H1 (cell line): Measurements from ENCODE around the gene ARHGAP15. TPM values are rescaled to one million over a fixed set of nuclear protein-coding genes. Genes with fewer than 3 reads are reported as not detected.

Experiments used
- CTCF ChIA-PET: fragments of 300-600 bp; sonication (Branson Sonifier 250); formaldehyde crosslinking; loops from one replicate; lab custom pipeline; 2021; ENCODE audit not compliant: partially characterized antibody; lab: Charles Lee
- POLR2A ChIA-PET: fragments of 300-600 bp; sonication (Branson Sonifier 250); formaldehyde crosslinking; loops from one replicate; lab custom pipeline; 2021; ENCODE audit warnings: inconsistent platforms; ENCODE audit not compliant: partially characterized antibody; lab: Charles Lee
- DNase-seq, 2 experiments: peaks; one replicate each; pipeline versions ENCODE4 v3.0.0 to v3.0.0-alpha.2; 2010 to 2022; ENCODE audit warnings: low spot score in 2 of 2, low read depth in 1 of 2, mixed read lengths in 1 of 2
- FAIRE-seq: peaks from 2 replicates; lab custom pipeline; 2011; peaks lifted over from hg19 to GRCh38; lab: Jason Lieb, UNC
- H2AFZ ChIP-seq: 2 replicates; pipeline ENCODE4 v1.8.1; 2012; ENCODE audit warnings: low read length, inconsistent platforms
- H2AK5ac ChIP-seq: 2 replicates; pipeline ENCODE4 v1.6.1; 2013; ENCODE audit warnings: low read depth, low read length
- H2BK120ac ChIP-seq: replicated peaks from 2 replicates; pipeline ENCODE3; 2013; ENCODE audit warnings: low read depth, low read length, inconsistent platforms
- H2BK12ac ChIP-seq: 2 replicates; pipeline ENCODE4 v1.6.1; 2013; ENCODE audit warnings: low read depth, low read length
- H2BK15ac ChIP-seq: 2 replicates; pipeline ENCODE4 v1.6.1; 2013; ENCODE audit warnings: low read length
- H2BK20ac ChIP-seq: 2 replicates; pipeline ENCODE4 v1.6.1; 2013; ENCODE audit warnings: low read length
- H2BK5ac ChIP-seq: 2 replicates; pipeline ENCODE4 v1.6.1; 2013; ENCODE audit warnings: low read depth, low read length
- H3K14ac ChIP-seq: 2 replicates; pipeline ENCODE4 v1.6.1; 2013; ENCODE audit warnings: inconsistent platforms; ENCODE audit not compliant: insufficient read length
- H3K18ac ChIP-seq: 2 replicates; pipeline ENCODE4 v1.6.1; 2013; ENCODE audit warnings: low read length; ENCODE audit errors: extremely low read depth
- H3K23ac ChIP-seq: 2 replicates; pipeline ENCODE4 v1.6.1; 2013; ENCODE audit warnings: inconsistent platforms; ENCODE audit not compliant: insufficient read length
- H3K23me2 ChIP-seq: 2 replicates; pipeline ENCODE4 v1.6.1; 2013; ENCODE audit warnings: low read depth, low read length
- H3K27ac ChIP-seq: 2 replicates; pipeline ENCODE4 v1.6.1; 2011; ENCODE audit warnings: low read depth, low read length, inconsistent platforms
- H3K27me3 ChIP-seq, 4 experiments: replicated peaks in 1 of 4; 1 replicate in 1 of 4; 2 replicates in 3 of 4; pipeline versions ENCODE4 v1.6.1 to v1.8.1; 2011 to 2013; ENCODE audit warnings: low read length in 3 of 4, mild to moderate bottlenecking in 3 of 4, inconsistent platforms in 2 of 4, mixed read lengths in 2 of 4, moderate library complexity in 1 of 4; ENCODE audit not compliant: control insufficient read depth in 3 of 4, insufficient read depth in 3 of 4; ENCODE audit errors: extremely low read depth in 1 of 4
- H3K36me3 ChIP-seq, 4 experiments: 2 replicates each; pipeline versions ENCODE4 v1.6.1 to v1.8.1; 2011 to 2013; ENCODE audit warnings: mild to moderate bottlenecking in 4 of 4, low read length in 3 of 4, moderate library complexity in 2 of 4, control low read depth in 1 of 4, inconsistent platforms in 1 of 4; ENCODE audit not compliant: insufficient read depth in 4 of 4, control insufficient read depth in 2 of 4
- H3K4ac ChIP-seq: replicated peaks from 2 replicates; pipeline ENCODE3; 2013; ENCODE audit warnings: low read length, low read depth, mixed read lengths, inconsistent platforms; ENCODE audit not compliant: insufficient read length
- H3K4me1 ChIP-seq, 4 experiments: replicated peaks in 1 of 4; 1 replicate in 1 of 4; 2 replicates in 3 of 4; pipeline versions ENCODE4 v1.6.1 to v1.8.1; 2011 to 2013; ENCODE audit warnings: low read length in 3 of 4, inconsistent platforms in 2 of 4, mixed read lengths in 1 of 4; ENCODE audit not compliant: insufficient read depth in 4 of 4, control insufficient read depth in 3 of 4
- H3K4me2 ChIP-seq, 2 experiments: 2 replicates each; pipeline versions ENCODE4 v1.6.1 to v1.8.1; 2011 to 2013; ENCODE audit warnings: low read depth in 2 of 2, low read length in 2 of 2, control low read depth in 1 of 2, inconsistent platforms in 1 of 2, mild to moderate bottlenecking in 1 of 2; ENCODE audit not compliant: insufficient read depth in 1 of 2
- H3K4me3 ChIP-seq, 4 experiments: fragments of 200-600, 300-600 bp in 1 of 4; sonication (generic), shearing (Covaris generic), sonication (Bioruptor Twin) in 1 of 4; 2 replicates each; pipeline versions ENCODE4 v1.5.1 to v1.8.1; 2011 to 2016; ENCODE audit warnings: low read length in 4 of 4, low read depth in 3 of 4, control low read depth in 2 of 4, inconsistent platforms in 2 of 4, mild to moderate bottlenecking in 2 of 4, mixed read lengths in 1 of 4, moderate library complexity in 1 of 4; ENCODE audit not compliant: insufficient read depth in 2 of 4; ENCODE audit errors: extremely low read depth in 1 of 4
- H3K56ac ChIP-seq: replicated peaks from 2 replicates; pipeline ENCODE3; 2013; ENCODE audit warnings: low read depth, mild to moderate bottlenecking, mixed read lengths, low read length, inconsistent platforms; ENCODE audit not compliant: insufficient read length
- H3K79me1 ChIP-seq: 2 replicates; pipeline ENCODE4 v1.6.1; 2013; ENCODE audit warnings: low read depth, low read length, control low read depth
- H3K79me2 ChIP-seq, 2 experiments: 2 replicates each; pipeline versions ENCODE4 v1.6.1 to v1.8.1; 2012 to 2013; ENCODE audit warnings: low read length in 2 of 2, mild to moderate bottlenecking in 2 of 2, inconsistent platforms in 1 of 2; ENCODE audit not compliant: insufficient read depth in 2 of 2, control insufficient read depth in 1 of 2
- H3K9ac ChIP-seq, 4 experiments: replicated peaks in 1 of 4; 1 replicate in 1 of 4; 2 replicates in 3 of 4; pipeline versions ENCODE4 v1.6.1 to v1.8.1; 2011 to 2013; ENCODE audit warnings: low read depth in 3 of 4, low read length in 3 of 4, control low read depth in 2 of 4, mild to moderate bottlenecking in 2 of 4, moderate library complexity in 2 of 4, inconsistent platforms in 1 of 4; ENCODE audit errors: extremely low read depth in 1 of 4
- H3K9me3 ChIP-seq, 2 experiments: 2 replicates each; pipeline versions ENCODE4 v1.6.1 to v1.8.1; 2012 to 2013; ENCODE audit warnings: mild to moderate bottlenecking in 2 of 2, moderate library complexity in 2 of 2, control low read depth in 1 of 2, inconsistent platforms in 1 of 2, low read depth in 1 of 2, low read length in 1 of 2, mixed read lengths in 1 of 2; ENCODE audit not compliant: insufficient read depth in 2 of 2
- H4K20me1 ChIP-seq, 2 experiments: replicated peaks in 1 of 2; 2 replicates each; pipeline versions ENCODE3 to v1.8.1; 2011 to 2013; ENCODE audit warnings: inconsistent platforms in 2 of 2, low read length in 2 of 2, mild to moderate bottlenecking in 1 of 2; ENCODE audit not compliant: insufficient read depth in 2 of 2, control insufficient read depth in 1 of 2
- H4K5ac ChIP-seq: 2 replicates; pipeline ENCODE4 v1.6.1; 2013; ENCODE audit warnings: low read length, low read depth, mixed read lengths, inconsistent platforms; ENCODE audit not compliant: insufficient read length
- H4K8ac ChIP-seq: 2 replicates; pipeline ENCODE4 v1.8.0; 2013; ENCODE audit warnings: mild to moderate bottlenecking, moderate library complexity, low read length, inconsistent platforms; ENCODE audit not compliant: insufficient read depth; ENCODE audit errors: extremely low read depth
- H4K91ac ChIP-seq: replicated peaks from 2 replicates; pipeline ENCODE3; 2013; ENCODE audit warnings: low read length, mixed read lengths, inconsistent platforms; ENCODE audit not compliant: insufficient read length
- KDM5A ChIP-seq: fragments of 200-600 bp; IDR thresholded peaks from 2 replicates; pipeline ENCODE4 v1.7.1; 2012; ENCODE audit warnings: mild to moderate bottlenecking, low read length, inconsistent platforms, mixed read lengths
- RAD21 ChIP-seq, 2 experiments: IDR thresholded peaks in 1 of 2; conservative IDR thresholded peaks in 1 of 2; 2 replicates each; pipeline ENCODE4 v1.6.1; 2011; ENCODE audit warnings: low read depth in 2 of 2, low read length in 2 of 2, improper control_type of control experiment in 1 of 2, inconsistent platforms in 1 of 2, mild to moderate bottlenecking in 1 of 2, moderate library complexity in 1 of 2
- RBBP5 ChIP-seq: IDR thresholded peaks from 2 replicates; pipeline ENCODE4 v1.7.1; 2012; ENCODE audit warnings: low read depth, mild to moderate bottlenecking, inconsistent platforms, low read length, moderate library complexity, borderline replicate concordance
- TBP ChIP-seq: IDR thresholded peaks from 2 replicates; pipeline ENCODE4 v1.6.1; 2011; ENCODE audit warnings: low read depth, low read length, improper control_type of control experiment
- ZNF274 ChIP-seq: IDR thresholded peaks from 2 replicates; pipeline ENCODE4 v1.7.0; 2012; ENCODE audit warnings: low read length, borderline replicate concordance; ENCODE audit errors: extremely low read depth
- WGBS, 2 experiments: shearing (Covaris generic) in 1 of 2; methylation state at CpG; one replicate each; pipeline versions ENCODE4 v1.1.6 to v1.1.7; 2013 to 2015; ENCODE audit warnings: low lambda C conversion rate in 2 of 2, mixed read lengths in 2 of 2, inconsistent platforms in 1 of 2, low coverage in 1 of 2, missing lambda C conversion rate in 1 of 2; ENCODE audit not compliant: insufficient replicate concordance in 2 of 2, insufficient coverage in 1 of 2, insufficient read length in 1 of 2; ENCODE audit errors: extremely low coverage in 1 of 2, missing lambda C conversion rate in 1 of 2; 5-methylcytosine and 5-hydroxymethylcytosine counted together
- polyA plus RNA-seq, 7 experiments: library from polyadenylated mRNA; depleted of rRNA in 3 of 7; stranded (reverse) in 5 of 7; unstranded in 2 of 7; fragments of >200 nt in 5 of 7; fragments of 200-250 nt in 2 of 7; gene quantifications; 1 replicate in 5 of 7; 2 replicates in 1 of 7; 4 replicates in 1 of 7; pipeline versions ENCODE4 v1.2.1 to v1.2.3, GENCODE V29; 2011 to 2013; ENCODE audit warnings: missing spikeins in 2 of 7, mixed read lengths in 2 of 7
- total RNA-seq: library from RNA; stranded (reverse); fragmentation: NEBNext Ultra II Directional; extraction: Animal tissue kit (Norgen Biotek cat#: 25700); gene quantifications from 2 replicates; pipeline ENCODE4 v1.2.1, GENCODE V29; 2021

ARHGAP15 gene
- total and polyA plus RNA-seq, 2 of the 8 experiments (the other 6 are each of a cell fraction or from before 2014, with no cell fraction given): not detected

- TF ChIP-seq ZNF274 (no peak), RBBP5 (no peak), KDM5A (no peak), RAD21 (IDR thresholded peaks at IDR 0.05 in 1 of 2, conservative IDR thresholded peaks at IDR 0.05 in 1 of 2; ENCODE audit: low read depth in 2 of 2, low read length in 2 of 2) (0 out of 4 replicates have a peak, but pooled peaks of 1 of the 2 experiments have one; percentile 5), TBP (no peak)
- TF ChIP-seq, all 59 proteins: peak for 1
- Histone ChIP-seq H2AK5ac (no peak overlapping the region), H2BK12ac (no peak overlapping the region), H3K56ac (no peak overlapping the region), H3K9ac (no peak overlapping the region), H4K8ac (no peak overlapping the region), H3K23me2 (no peaks in the 10 kb centered on the region), H4K91ac (no peak overlapping the region), H2BK5ac (no peak overlapping the region), H3K23ac (no peak overlapping the region), H3K36me3 (no peaks in the 10 kb centered on the region), H3K79me2 (no peaks in the 10 kb centered on the region), H3K4ac (no peak overlapping the region), H3K4me3 (no peak overlapping the region), H3K27me3 (no peaks in the 10 kb centered on the region), H3K27ac (no peak overlapping the region), H3K79me1 (no peaks in the 10 kb centered on the region), H4K5ac (no peak overlapping the region), H2AFZ (no peak overlapping the region), H4K20me1 (no peaks in the 10 kb centered on the region), H2BK15ac (no peak overlapping the region), H3K4me1 (no peaks in the 10 kb centered on the region; a peak in 2 of 7 replicates), H3K14ac (no peak overlapping the region), H2BK20ac (no peak overlapping the region), H2BK120ac (no peak overlapping the region), H3K9me3 (no peaks in the 10 kb centered on the region), H3K18ac (no peak overlapping the region), H3K4me2 (no peak overlapping the region)
- CTCF ChIA-PET: interaction anchor here (0.6 to 1.2 kb wide), 3 partner anchors 10 to 139 kb away, joined by 3 to 4 read pairs (median 4); no protein-coding TSS in a partner anchor
- POLR2A ChIA-PET: no interaction called here
- 76% methylated on average over 1 of the region's 1 CpG; no CpG with 5 or more reads in 1 of the 2 experiments for WGBS, 2 experiments
- FAIRE-seq (no peak), DNase-seq (no peak)
These were observed 666.8 kb downstream of the ARHGAP15 start for GRCh38 chr2:143796051-143796450.
